Stimulated activated CD8-positive, alpha-beta memory T cell treated with anti-CD3 and anti-CD28 coated beads, Interleukin-7, amount 100 ng/mL, for 48 hours (primary cell): ENCODE measurements around the gene DAP.

Experiments
- DNase-seq, 2 donors: peaks; one replicate each; pipeline ENCODE4 v3.0.0-alpha.2; 2020; ENCODE audit warnings: low read depth in 1 of 2; ENCODE audit errors: extremely low read depth in 1 of 2

Gene DAP

DNA sequence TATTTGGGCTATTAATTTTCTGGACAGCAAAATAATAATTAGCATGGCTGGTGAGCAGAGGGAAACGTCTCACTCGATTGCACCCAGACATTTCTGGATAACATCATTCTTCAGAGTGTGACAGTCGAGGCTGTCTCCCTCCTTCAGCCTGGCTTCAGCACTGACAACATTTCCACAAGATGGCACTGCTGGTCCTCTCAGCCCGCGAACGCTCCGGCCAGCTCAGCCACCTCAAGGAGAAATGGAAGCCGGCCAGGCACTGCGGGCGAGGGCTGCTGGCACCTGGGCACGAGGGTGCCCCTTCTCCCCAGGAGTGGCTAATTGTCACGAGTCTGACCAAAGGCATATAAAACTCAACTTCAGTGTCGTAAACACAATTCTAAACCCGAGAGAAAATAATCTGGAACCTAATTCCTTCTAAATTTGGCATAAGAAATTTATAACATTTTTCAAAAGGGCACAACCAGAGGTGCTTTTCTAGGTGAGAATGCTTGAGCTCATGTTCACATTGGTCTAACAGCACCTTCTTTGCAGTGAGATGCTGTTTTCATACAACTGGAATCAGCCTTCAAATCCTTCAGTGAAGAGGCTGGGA is 65.9 kb downstream of the DAP start:
- no peak for DNase-seq

DNA sequence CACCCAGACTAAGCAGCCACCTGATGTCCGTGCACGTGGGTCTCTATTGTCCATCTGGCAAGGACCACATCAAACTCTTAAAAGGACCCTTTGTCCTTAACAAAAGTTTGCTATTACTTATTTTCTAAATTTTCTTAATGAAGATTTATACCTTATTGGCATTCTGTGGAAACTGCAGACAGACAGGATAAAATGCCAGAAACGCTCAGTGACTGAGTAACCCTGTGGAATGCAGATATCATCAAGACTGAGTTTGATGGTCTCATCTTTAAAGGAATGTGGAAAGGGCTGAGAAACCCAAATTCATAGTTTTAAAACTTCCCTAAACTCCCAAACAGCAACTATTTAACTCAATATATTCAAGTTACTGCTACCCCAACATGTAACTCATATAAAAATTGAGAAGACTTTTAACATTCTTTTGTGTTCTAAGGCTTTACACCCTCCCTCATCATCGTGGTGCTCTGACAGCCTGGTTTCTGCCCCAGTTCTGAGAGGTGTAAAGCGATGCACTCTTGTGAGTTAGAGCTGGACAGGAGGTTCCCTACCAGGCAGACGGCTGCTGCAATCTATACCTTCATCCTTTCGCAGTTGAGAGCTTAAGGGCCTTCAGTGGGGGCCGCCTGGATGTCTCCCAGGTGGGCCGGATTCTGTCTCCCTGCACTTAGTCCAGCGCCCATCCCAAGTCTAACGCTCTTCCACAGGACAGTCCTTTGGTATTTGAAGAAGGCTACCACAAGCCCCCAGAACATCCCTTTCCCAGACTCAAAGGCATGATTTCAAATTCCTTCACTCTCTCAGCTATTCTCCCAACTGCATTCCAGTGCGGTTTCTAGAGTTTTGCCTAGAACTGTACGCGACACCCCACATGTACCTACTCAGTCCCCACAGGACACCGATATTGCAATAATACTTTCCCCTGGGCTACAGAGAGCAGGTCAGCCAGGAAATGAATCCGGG is 68.9 kb downstream of the DAP start:
- DNase-seq, result no peak

DNA sequence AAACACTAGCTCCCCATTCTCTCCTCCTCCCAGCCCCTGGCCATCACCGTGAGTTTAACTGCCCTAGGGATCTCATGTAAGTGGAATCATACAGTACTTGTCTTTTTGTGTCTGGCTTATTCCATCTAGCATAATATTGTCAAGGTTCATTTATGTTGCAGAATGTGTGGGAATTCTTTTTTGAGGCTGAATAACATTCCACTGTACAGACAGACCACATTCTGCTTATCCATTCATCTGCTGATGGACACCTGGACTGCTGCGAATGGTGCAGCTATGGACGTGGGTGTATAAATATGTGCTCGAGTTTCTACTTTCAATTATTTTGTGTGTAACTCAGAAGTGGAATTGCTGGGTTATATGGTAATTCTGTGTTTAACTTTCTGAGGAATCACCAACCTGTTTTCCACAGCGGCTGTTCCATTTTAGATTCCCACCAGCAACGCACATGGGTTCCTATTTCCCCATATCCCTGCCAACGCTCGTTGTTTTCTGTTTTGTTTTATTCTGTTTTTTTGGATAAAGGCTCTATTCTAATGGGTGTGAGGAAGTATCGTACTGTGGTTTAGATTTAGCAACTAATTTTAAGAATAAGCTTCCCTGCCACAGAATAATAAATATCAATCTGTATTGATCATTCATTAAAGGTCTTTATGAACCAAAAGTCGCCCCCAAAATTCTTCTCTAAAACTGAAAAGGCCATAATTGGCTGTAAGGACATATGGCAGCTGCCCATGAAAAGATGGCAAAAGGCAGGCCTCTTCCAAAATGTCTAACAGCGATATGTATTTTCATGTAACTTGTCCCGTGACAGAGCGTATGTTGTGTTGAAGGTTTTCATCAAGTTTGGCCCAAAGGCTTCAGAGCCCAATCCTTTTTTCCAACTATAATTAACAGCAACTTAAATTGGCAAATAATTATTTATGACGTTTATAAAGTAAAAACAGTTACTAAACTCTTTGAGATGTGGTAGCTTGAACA is 70.3 kb downstream of the DAP start:
- no peak for DNase-seq

DNA sequence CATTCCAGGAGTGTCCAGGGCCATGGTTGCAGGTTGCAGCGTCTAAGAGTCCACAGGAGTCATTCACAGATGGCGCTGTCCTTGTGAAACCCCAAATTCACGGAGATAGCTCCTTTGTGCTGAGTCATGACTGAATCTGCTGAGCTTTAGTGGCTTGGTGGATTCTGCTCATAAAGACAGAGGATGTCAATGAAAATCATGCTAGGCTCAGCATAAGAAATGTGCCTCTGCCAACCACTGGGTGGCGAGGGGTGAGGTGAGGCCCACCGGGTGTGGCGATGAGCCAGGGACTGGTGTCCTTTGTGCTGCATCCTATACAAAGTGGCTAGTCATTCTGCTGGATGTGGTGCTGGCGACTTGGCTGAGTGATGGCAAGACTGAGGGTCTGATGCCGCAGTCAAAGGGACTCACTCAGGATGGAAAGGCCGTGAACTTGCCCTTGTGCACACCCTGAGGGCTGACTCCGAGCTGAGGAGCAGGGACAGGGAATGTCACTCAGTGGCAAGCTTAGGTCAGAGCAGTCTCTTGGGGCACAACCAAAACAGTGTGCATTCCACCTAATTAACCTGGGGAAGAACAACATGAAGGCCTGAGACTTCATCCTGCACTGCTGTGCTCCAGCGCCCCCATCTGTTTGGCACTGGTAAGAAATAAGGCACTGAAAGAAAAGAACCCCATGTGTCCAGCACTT is 71.5 kb downstream of the DAP start:
- peak in 1 of 2 donors; percentile 20 for DNase-seq

DNA sequence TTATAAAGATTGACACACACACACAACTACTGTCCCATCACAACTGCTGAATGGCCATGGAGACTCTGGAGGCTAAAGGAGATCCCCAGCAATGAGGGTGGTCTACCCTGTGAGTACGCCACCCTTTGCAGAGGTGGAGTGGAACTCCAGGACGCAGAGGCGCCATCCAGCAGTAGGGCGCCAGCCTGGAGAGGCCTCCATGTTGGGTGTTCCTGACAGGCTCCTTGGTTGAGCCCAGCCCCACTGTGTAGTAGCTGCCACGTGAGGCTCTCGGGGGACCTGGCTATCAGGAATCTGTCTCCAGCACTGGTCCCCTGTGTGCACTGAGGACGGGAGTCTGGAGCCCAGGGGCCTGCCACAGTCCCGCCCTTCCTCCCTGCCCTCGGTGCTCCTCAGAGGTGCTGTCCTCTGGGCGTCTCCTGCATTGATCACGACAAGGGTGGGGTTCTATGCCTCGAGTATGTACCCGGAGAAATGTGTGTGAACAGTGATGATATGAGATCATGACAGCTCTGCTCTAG is 72.3 kb downstream of the DAP start:
- no peak for DNase-seq

DNA sequence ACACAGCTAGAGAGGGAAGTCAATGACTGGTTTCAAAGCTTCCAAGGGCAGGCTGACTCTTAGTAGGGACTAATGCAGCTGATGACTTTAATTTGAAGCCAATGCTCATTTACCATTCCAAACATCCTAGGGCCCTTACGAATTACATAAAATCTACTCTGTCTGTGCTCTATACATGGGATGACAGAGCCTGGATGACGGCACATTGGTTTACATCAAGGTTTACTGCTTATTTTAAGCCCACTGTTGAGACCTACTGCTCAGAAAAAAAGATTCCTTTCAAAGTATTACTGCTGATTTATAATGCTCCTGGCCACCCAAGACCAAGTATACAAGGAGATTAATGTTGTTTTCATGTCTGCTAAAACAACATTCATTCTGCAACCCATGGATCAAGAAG is 74.1 kb downstream of the DAP start:
- DNase-seq, result no peak

DNA sequence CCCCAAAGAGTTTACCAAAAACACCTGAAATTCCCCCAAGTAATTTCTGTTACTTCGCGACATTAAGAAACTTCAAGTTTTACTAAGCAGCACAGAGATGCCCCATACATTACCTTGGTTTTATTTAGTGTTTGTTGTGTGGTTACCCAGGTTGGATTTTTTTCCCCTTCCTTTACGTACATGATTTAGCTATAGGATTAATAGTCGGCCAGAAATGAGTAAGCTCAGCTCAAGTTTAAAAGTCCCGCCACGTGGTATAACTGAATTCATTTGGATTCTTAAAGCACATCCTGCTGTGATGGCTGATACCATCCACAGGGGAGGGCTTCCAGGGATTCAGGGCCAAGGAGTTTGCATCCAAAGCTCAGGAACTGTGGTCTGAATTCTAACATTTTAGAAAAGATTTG is 75.9 kb downstream of the DAP start:
- DNase-seq, result no peak

DNA sequence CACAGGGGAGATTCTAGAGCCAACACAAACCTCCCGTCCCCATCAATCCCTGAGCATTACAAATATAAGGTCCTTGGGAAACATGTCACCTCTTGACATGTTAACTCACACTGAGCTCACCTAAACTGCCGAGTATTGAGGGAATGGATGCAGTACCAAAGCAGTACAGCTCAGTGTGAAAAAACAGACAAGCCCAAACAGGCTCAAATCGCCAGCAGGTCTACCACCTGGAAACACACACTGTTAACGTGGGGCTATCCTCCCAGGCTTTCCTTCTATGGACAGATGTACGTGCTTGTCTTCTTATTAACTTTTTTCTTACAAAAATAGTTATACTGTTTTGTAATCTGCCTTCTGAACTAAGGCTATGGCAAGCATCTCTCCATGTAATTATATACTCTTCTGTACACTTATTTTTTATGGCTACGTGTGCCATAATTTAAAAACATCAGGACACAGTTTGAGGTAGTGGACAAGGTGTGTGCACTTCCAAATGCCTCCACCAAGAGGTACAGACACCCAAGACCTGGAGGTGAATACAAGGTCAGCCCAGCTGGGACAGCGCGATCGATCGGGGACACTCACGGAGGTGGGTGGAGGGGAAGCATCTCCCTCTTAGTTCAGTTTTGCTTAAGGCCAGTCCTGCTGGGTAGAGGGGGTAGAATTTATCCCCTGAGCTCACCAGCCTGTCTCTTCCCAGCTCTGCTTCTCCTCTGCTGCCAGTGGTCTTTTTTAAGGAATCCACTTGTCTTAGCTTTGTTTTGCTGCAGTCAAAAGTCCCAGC is 76.5 kb downstream of the DAP start:
- DNase-seq, result no peak

DNA sequence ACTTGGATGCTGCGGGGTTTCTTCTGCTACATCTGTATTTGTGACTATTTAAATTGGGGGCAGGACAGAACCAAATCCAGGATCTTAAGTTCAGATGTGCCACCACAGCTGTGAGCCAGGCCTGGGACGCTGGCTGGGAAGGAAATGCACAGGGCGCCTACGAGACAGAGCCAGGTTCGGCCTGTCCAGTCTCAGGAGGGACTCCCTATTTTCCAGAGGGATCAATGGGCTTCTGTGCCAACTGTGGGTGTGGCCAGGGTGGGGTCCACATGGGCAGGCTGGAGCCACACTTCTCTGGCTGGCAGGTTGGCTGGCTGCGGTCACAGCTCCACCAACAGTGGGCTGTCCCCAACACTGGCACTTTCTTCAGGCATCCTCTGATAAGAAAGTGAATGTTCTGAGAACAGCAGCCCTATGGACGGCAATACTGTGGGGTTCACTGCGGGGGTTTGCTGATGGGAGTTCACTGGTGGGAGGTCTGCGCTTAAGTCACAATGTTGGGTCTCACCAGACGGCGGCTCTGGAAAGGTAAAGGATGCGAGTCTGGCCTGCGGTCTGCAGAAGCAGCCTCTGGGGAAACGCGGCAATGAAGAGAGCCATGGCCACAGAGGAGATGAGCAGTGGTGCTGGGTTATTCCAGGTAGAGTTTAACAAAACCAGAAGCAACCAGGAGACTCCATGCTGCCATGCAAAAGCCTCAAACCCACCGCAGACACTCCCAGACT is 78.1 kb downstream of the DAP start:
- DNase-seq, result no peak

DNA sequence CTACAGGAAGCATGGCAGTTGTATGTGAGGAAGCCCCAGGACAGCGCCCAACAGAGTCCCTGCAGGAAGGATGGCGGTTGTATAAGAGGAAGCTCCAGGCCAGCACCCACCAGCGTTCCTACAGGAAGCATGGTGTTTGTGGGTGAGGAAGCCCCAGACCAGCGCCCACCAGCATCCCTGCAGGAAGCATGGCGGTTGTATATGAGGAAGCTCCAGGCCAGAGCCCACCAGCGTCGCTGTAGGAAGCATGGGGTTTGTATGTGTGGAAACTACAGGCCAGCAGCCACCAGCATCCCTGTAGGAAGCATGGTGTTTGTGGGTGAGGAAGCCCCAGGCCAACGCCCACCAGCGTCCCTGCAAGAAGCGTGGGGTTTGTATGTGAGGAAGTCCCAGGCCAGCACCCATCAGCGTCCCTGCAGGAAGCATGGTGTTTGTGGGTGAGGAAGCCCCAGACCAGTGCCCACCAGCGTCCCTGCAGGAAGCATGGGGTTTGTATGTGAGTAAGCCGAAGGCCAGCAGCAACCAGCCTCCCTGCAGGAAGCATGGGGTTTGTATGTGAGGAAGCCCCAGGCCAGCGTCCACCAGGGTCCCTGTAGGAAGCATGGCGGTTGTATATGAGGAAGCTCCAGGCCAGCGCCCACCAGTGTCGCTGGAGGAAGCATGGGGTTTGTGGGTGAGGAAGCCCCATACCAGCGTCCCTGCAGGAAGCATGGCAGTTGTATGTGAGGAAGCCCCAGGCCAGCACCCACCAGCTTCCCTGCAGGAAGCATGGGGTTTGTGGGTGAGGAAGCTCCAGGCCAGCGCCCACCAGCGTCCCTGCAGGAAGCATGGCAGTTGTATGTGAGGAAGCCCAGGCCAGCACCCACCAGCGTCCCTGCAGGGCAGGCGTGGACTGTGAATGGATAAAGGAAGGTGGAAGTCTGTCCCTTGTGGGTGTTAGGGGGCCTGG is 79.0 kb downstream of the DAP start:
- no peak for DNase-seq

DNA sequence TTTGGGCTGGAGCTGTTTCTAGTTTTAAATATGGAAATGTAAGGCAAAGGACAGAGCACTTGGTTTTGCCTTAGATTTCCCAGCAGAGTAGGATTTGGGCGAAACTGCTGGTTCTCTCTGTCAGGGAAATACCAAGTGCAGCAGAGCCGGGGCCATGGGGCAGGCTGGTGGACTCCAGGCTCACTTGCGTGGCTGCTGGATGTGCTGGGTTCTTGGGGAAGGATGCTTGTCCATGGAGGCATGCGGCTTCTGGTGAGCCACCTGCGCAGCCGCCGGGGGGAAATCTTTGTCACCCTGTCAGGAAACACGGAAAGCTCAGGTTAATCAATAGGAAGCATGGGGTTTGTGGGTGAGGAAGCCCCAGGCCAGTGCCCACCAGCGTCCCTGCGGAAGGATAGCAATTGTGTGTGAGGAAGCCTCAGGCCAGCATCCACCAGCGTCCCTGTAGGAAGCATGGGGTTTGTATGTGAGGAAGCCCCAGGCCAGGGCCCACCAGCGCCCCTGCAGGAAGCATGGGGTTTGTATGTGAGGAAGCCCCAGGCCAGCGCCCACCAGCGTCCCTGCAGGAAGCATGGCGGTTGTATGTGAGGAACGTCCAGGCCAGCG is 80.1 kb downstream of the DAP start:
- no peak for DNase-seq

DNA sequence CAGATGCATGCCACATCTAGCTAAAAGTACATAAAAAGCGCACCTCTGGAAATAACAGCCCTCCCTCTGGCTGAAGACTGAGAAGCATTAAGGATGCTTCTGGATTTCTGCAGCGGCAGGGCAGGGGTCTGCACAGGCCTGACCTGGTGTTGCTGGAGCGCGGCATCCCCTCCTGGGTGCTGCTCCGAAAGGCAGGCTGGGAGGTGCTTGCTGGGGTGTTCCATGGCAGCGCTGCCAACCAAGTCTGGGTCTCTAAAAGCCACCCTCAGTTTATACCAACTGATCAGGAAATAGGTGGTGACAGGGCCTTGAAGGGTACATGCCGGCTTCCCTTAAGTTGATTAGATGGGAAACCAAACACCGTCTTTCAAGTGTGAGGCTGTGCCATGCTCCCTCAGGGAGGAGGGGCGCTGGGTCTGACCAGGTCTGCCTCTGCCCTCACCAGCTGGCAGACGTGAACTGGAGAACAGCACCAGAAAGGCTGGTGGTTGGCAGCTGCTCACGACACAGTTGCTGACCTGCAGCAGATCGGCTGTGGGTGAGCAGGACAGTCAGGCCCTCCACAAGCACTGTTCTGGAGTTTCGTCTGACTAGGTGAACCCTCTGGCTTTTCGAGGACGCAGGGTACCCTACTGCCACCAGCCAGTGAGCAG is 81.6 kb downstream of the DAP start:
- no peak for DNase-seq

DNA sequence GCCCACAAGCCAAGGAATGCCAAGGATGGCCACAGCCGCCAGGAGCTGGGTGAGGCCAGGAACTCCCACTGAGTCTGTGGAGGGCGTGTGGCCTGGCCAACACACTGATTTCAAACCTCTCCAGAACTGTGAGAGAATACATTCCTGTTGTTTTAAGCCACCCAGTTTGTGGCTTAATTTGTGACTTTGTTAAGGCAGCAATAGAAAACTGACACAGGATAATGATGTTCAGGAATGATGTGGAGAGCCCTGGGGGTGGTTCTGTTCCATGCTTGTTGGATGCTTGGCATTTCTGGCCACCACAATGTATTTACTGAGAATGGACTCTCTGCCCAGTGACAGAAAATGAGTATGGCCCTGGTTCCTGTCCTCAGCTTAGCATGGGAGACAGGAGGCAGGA is 82.8 kb downstream of the DAP start:
- DNase-seq, result no peak

DNA sequence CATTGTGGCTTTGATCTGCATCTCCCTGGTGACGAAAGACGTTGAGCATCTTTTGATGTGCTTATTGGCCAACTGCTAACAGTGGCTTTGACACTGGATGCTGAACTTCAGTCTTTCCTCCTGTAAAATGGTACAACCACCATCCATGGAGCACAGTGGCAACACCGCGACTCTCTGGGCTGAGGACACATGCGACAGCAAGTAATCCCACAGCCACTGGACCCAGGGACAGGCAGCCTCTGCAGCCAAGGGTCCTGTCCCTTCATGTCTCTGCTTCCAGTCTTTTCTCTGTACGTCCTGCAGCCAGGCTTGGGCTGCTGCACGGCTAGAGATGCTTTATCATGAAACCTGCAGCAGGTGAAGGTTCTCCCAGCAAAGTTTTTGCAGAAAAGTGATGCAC is 83.5 kb downstream of the DAP start:
- DNase-seq, result no peak

DNA sequence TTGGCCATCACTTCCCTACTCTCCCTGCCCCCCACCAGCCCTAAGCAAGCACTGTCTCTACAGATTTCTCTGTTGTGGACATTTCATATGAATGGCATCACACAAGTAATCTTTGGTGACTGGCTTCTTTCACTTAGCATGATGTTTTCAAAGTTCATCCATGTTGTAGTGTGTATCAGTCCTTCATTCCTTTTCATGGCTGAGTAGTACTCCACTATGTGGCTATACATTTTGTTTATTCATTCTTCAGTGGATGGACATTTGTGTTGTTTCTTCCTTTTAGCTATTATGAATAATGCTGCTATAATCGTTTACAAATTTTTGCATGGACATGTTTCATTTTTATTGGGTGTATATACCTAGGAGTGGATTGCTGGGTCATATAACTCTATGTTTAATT is 84.1 kb downstream of the DAP start:
- DNase-seq, result no peak

DNA sequence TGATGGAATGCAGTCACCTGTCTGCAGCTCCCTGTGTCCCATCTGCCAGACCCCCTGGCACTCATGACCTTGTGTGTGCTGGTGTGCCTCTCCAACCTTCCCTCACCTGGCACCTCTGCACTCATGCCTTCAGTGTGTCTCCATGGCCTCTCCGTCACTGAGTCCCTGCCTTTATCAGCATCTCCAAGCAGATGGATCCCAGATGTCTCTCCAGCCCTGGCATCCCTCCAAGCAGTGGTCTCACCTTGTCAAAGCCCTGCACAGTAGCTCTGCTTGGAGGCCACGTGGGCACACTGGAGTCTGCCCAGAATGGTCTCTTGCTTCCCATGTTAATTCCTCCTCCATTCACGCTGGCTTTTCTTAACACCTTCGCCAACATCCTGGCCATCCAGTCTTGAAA is 84.8 kb downstream of the DAP start:
- no peak for DNase-seq

DNA sequence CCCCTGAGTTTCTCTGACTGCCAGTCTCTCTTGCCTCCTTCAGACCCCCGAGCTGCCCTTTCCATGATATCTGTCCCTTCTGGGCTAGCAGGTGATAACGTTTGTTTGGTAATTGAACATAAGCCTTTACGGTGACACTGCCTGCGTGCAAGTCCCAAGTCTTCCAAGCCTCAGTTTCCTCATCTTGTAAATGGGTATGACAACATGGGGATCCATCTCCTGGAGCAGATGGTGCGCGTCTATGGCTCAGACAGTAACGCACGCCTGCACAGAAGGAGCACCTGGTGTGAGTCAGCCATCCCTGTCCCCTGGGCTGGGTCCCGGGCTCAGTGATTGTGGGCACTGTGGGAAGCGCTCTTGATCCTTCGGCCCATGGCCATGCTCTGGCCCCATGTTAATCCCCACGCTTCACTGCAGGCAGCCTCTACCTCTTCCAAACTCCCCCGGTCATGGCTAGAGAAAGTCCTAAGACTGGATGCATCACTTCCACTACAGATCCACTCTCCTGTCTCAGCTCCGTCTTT is 85.8 kb downstream of the DAP start:
- DNase-seq, result no peak
